Suppressor macrophage (primary cell): ENCODE data around the gene C1QTNF12.

ENCODE experiments used
- DNase-seq, 4 experiments: peaks; one replicate each; pipeline ENCODE4 v3.0.0-alpha.2; 2020 to 2022

Gene C1QTNF12

GRCh38 chr1:1239614-1240347, 6.7 kb downstream of the C1QTNF12 start:
- DNase-seq = no peak

- no peak for DNase-seq
Observed at GRCh38 chr1:1239227-1239613, 7.3 kb downstream of the C1QTNF12 start.

GRCh38 chr1:1238702-1239178, 7.8 kb downstream of the C1QTNF12 start:
- DNase-seq = no peak

DNA sequence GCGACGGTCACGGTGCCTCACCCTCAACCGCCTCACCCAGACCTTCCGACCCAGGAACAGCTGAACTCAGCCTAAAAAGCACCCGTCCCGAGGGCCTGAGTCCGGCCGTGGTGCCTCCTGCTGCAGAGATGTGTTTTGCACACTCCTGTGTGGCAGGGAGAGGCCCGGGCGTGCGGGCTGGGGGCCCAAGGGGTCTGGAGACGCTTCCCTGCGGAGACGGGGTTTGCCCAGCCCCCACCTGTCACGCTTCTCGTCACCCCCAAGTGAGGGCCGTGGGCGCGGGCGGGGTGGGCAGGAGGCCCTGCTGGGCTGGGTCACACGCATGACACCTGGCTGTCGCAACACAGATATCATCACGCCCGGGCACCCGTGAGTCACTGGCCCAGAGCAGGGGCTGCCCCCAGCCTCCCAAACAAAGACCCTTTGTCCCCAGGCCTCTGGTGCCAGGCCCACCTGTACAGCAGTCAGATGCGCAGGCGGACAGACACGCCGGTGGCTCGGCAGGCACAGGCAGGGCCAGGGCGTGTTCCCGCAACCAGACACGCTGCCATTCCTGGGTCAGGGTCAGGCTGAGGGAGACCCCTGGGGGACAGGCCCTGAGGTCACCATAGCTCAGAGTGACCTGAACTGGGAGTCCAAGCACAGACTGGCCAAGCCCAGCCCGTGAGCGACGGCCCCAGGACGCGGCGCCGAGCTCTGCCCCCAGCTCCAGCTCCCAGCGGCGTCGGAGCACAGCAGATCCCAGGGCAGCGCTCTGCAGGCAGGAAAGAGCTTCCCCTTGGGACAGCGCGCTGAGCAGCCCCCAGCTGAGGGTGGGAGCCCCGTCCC, 8.4 kb downstream of the C1QTNF12 start:
- no peak for DNase-seq

GRCh38 chr1:1236945-1237873, 9.3 kb downstream of the C1QTNF12 start:
- no peak for DNase-seq

- no peak for DNase-seq
Observed at GRCh38 chr1:1236176-1236763, 10.3 kb downstream of the C1QTNF12 start.

DNA sequence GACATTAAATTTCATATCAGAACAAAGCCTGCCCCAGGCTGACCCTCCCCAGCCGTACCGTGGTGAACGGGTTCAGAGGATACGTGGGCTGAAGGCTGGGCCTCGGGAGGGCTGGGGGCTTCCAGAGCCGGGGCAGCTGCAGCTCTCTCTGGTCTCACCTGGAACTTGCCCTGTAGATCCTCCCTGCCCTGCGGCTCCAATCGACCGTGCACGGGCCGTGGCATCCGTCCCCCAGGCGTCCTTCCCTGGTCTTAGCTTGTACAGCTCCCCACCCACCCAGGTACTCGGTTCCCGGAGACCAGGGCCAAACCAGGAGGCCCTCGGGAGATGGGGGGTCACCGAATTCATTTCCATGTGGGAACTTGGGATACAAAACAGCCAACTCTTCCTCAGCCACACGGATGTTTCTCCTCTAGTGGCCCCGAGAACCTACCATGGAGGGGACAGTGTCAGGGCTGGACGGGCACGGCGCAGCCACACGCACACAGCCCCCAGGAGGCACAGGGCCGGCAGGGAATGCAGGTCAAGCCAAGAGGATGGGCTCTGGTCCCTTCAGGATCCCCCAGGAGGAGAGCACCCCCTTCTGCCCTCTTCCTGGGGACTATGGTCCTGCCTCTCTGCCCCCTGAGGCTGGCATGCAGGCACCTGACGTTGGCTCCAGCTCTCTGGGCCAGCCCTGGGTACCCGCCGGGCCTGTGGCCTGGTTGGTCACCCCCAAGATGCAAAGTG, 11.3 kb downstream of the C1QTNF12 start:
- DNase-seq = no peak

- DNase-seq = no peak
Observed at GRCh38 chr1:1234180-1234808, 12.2 kb downstream of the C1QTNF12 start.

- no peak for DNase-seq
Observed at GRCh38 chr1:1233567-1233892, 13.0 kb downstream of the C1QTNF12 start.

DNA sequence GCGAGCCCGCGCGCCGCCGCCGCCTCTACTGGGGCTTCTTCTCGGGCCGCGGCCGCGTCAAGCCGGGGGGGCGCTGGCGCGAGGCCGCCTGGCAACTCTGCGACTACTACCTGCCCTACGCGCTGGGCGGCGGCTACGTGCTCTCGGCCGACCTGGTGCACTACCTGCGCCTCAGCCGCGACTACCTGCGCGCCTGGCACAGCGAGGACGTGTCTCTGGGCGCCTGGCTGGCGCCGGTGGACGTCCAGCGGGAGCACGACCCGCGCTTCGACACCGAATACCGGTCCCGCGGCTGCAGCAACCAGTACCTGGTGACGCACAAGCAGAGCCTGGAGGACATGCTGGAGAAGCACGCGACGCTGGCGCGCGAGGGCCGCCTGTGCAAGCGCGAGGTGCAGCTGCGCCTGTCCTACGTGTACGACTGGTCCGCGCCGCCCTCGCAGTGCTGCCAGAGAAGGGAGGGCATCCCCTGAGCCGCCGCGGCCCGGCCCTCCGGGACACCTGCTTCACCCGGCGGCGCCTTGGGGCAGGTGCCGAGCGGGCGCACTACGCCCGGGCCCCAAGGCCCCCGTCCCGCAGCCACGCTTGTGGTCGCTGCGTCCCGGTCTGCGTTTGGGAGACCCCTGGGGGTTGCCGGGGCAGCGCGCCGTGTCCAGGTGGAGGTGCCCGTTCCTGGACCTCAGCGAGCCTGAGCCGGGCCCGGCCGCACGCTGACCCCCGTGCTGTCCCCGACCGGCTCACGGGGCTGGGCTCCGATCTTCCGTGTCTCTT, 13.5 kb downstream of the C1QTNF12 start:
- no peak for DNase-seq

DNA sequence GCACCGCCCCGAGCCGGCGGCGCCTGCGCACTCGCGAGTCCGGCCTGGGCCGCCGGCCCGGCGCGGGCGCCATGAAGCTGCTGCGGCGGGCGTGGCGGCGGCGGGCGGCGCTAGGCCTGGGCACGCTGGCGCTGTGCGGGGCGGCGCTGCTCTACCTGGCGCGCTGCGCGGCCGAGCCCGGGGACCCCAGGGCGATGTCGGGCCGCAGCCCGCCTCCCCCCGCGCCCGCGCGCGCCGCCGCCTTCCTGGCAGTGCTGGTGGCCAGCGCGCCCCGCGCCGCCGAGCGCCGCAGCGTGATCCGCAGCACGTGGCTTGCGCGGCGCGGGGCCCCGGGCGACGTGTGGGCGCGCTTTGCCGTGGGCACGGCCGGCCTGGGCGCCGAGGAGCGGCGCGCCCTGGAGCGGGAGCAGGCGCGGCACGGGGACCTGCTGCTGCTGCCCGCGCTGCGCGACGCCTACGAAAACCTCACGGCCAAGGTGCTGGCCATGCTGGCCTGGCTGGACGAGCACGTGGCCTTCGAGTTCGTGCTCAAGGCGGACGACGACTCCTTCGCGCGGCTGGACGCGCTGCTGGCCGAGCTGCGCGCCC, 14.2 kb downstream of the C1QTNF12 start, which contains the start of gene B3GALT6:
B3GALT6 (plus strand) TSS at position 30 of the 588 bp plus-strand sequence; CDS start at position 72, 42 bp downstream.
- peak in 2 of 4 experiments; percentile 79 to 86 for DNase-seq

- DNase-seq = peak; percentile 98 to 99 (median 98)
Observed at GRCh38 chr1:1231400-1232207, 14.9 kb downstream of the C1QTNF12 start, which contains the start of gene SDF4. Gene SDF4 (minus strand): TSS chr1:1232001. CDS start chr1:1228772, 3,229 bp downstream.

DNA sequence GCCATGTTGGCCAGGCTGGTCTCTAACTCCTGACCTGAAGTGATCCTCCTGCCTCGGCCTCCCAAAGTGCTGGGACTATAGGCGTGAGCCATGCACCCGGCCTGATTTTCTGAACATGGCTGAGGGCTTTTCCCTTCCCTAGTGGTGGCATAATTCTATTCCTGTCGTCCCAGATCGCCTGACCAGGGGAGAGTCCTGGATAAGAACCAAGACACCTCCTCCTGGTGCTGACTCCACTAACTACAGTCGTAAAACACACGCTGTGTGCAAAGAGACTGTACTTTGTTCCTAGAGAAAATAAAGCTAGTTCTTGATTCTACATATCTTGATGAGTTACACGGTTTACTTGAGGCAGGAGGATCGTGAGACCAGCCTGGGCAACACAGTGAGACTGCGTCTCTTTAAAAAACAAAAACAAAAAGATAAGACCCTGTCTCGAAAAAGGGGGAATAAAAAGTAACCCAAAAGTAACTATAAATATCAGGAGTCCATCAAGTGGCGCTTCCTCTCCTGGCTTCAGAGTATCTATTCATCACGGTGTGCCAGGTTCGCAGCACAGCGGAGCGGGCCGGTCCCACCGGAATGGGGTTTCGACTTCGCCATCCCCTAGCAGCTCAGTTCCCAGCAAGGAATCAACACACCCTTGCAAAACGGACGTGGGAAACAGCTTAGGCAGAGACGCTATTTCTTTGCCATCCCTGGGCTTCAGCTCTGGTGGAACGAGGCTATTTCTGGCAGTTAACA, 15.7 kb downstream of the C1QTNF12 start:
- DNase-seq = peak; percentile 28 to 59 (median 48)

DNA sequence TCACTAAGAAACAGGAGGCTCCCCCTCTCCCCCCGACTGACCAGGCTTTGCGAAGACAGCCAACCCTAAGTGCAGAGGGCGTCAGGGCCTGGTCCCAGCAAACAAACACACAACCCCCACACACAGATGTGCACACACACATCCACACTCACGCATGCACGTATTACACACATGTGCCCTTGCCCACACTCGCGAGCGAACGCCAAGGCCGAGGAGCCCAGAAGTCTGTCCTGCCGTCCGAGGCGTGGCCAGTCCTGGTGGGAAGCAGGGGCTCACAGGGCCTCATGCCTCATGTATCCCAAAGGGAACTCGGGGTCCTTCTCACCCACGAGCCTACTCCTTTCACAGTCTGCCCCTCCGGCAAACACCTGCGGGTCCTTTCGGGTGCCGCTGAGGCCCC, 16.8 kb downstream of the C1QTNF12 start:
- DNase-seq = no peak

DNA sequence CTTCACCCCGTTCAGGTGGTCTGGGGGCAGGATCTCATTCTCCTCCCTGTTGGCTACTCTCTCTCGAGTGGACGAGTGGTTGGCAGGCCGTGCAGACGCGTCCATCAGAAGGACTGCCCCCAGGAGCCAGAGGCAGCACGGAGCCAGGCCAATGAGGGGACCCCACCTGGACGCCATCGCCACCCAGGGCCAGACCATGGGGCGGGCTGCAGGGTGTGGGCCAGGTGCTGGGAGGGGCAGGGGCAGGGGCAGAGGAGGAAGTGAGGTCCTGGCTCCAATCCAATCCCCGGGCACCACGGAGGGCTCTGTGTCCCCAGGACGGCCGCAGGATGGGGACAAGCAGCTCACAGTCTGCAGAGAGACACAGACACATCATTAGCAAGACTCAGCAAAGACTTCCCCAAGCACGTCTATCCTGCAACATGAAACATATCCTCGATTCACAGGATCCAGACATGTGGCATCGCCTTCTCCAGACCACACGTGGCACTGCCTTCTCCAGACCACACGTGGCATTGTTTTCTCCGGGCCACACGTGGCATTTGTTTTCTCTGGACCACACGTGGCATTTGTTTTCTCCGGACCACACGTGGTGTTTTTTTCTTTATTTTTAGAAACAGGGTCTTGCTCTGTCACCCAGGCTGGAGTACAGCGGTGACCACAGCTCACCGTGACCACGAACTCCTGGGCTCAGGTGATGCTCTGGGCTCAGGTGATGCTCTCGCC, 17.8 kb downstream of the C1QTNF12 start:
- no peak for DNase-seq

DNA sequence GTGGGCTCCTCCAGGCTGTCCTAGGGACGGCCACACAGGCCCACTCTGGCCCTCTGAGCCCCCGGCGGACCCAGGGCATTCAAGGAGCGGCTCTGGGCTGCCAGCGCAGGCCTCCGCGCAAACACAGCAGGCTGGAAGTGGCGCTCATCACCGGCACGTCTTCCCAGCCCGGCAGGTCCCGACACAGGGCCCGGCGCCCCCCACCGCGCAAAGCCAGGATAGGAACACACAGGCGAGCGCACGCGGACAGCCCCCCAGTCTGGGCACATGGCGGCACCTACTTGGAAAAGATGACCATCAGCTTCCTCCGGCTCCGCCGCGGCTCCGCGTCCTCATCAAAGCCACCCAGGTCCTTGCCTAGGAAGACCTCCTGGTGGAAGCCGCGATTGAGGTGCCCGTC, 18.3 kb downstream of the C1QTNF12 start:
- DNase-seq = no peak

DNA sequence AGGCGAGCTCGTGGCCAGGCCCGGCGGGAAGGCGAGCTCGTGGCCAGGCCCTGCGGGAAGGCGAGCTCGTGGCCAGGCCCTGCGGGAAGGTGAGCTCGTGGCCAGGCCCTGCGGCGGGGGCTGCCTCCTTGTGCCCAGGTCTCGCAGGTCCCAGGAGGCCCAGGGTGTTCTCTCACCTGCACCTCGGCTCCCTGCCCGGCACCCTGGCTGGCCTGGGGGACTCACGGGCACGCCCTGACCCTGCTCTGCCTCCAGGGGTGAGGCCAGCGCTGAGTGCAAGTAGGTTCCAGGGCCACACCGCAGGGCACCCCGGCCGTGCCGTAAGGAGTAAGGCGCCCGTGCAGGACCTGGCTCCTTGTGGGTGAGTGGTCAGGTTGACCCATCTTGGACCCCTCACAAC, 19.1 kb downstream of the C1QTNF12 start:
- DNase-seq = no peak
